GM19395 (cell line): ENCODE results near the gene ADAP1.

Experiments
- ATAC-seq: cut with Tn5 transposase; IDR thresholded peaks from one replicate; pipeline ENCODE4 v1.9.1; 2021; ENCODE audit warnings: mild to moderate bottlenecking, moderate library complexity; ENCODE audit not compliant: unreplicated experiment

The ADAP1 gene

DNA sequence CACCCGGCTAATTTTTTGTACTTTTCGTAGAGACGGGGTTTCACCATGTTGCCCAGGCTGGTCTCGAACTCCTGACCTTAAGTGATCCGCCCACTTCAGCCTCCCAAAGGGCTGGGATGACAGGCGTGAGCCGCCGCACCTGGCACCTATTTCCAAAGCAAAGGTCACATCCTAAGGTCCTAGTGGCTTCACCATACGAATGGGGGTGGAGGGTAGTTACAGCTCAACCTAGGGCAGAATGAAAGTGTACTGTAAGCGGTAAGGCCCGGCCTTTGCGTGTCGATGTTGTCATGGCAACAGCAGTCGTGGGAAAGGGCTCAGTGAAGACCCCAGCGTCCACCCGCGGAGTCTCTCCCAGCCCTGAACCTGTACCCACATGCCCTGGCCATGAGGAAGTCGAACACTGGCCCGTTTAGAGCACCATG, 22.4 kb upstream of the ADAP1 start:
- no peak for ATAC-seq

DNA sequence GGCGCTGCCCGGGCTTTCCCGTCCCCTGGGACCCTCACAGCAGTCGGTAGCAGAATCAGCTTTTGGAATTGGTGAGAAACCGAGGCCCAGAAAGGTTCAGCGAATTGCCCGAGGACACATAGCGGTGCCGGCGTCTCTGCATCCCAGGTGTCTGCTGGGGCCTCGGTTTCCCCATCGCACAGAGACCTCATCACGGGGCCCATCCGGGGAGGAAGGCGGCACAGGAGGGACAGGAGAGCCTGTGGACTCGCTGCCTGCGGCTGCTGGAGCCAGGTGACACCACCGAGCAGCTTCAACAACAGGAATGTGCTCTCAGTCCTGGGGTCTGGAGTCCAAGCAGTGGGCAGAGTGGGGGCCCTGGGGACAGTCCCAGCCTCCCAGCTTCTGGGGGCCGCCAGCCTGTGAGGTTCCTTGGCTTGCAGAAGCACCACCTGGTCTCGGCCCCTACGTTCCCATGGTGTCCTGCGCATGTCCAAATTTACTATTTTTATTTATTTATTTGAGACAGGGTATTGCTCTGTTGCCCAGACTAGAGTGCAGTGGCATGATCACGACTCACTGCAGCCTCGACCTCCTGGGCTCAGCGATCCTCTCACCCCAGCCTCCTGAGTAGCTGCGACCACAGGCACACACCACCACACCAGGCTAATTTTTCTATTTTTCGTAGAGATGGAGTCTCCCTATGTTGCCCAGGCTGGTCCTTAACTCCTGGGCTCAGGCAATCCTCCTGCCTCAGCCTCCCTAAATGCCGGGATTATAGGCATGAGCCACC, 21.4 kb upstream of the ADAP1 start:
- no peak for ATAC-seq

DNA sequence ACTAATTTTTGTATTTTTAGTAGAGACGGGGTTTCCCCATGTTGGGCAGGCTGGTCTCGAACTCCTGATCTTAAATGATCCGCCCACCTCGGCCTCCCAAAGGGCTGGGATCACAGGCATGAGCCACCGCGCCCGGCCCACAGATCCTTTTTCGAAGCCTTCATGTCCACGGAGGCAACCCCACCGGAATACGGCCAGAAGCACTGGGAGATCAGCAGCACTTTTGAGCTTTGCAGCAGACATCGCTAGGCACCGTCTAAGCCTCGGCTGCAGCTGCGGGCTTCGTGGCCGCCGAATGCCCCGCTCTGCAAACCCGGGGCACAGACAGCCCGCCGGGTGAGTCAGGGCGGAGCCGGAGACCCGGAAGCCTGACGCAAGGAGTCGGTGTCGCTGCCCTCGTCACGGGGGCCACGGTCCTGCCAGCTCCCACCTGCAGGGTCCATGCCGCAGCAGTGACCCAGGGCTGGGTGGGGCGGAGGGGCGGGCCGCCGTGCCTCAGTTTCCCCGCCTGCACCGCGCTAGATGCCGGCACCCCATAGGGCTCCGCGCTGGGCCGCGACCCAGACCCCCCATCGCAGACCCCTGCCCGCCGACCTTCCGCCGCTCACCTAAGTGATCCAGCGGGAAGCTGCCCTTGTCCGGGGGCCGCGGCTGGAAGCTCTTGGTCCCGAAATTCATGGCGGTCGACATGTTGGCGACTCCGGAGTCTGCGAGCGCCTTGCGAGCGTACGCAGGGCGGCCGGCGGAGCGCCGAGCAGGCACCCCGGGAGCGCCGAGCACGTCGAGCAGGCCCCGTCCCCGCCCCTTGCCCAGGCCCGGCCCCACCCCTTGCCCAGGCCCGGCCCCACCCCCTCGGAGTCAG, 20.6 kb upstream of the ADAP1 start, which contains the start of gene COX19:
Gene COX19, minus strand, starts transcription at position 730 of the 862 bp plus-strand sequence. Its CDS starts 40 bp downstream, at position 690.
- ATAC-seq = peak; percentile 83

DNA sequence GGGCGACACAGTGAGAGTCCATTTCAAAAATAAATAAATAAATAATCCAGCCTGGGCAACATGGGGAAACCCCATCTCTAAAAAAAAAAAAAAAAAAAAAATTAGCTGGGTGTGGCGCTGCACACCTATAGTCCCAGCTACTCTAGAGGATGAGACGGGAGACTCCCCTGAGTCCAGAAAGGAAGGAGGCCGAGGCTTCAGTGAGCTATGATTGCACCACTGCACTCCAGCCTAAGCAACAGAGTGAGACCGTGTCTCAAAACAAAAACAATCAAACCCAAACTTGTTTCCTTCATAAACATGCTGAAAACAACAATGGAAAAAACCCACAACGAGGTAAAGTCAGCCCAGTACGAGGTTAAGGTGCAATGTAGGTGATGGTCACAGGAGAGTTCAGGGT, 19.7 kb upstream of the ADAP1 start:
- no peak for ATAC-seq

DNA sequence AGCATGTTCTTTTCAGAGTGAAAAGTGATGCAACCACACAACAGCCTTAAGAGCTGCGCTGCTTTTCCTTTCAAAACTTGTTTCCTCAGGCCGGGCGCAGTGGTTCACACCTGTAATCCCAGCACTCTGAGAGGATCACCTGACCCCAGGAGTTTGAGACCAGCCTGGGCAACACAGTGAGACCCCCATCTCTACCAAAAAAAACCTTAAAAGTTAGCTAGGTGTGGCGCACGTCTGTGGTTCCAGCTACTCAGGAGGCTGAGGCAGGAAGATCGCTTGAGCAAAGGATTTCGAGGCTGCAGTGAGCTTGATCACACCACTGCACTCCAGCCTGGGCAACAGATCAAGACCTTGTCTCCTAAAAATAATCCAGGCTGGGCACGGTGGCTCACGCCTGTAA, 18.8 kb upstream of the ADAP1 start:
- no peak for ATAC-seq

DNA sequence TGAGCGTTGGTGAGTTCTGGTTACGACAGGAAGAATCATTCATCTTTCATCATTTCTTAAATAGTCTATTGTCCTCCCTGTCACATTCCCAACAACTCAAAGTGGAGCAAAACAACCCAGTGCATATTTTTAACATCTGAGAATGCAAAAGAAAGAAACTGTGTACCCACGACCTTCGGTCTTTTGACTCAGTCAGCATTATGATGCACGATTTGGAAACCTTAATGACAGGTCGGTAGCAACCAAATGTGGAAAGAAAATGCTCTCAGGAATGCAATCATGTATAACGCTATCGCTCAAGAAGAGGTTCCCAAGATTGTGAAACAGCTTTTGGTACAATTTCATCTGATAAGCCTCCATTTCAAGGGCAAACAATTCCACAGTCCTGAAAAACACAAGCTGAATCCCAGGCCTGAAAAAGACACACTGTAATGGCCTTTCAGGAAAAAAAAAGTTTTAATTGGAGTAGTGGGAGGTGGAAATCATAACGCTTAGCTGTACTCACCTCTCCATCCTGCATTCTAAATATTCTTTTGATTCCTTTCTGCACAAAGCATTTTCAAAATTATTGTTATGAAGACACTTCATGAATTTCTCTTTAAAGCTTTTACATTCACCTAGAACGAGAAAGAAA, 18.3 kb upstream of the ADAP1 start:
- no peak for ATAC-seq

DNA sequence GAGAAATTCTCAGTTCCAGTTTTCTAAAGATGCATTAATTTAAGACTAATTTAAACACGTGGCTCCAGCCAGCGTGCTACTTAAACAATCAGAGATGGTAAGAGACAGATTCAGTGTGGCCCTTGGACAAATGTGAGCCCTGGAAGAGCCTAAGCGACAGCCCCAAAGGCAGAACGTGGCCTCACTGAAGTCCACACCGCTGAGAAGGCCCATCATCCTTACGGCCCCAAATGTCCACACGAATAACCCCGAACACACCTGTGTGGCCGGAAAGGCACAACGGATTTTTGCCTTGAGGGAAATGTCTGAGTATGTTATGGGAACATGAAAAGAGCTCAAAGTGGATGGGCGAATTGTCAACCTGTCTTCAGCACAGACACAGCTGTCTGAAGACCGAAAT, 17.6 kb upstream of the ADAP1 start:
- ATAC-seq = no peak

DNA sequence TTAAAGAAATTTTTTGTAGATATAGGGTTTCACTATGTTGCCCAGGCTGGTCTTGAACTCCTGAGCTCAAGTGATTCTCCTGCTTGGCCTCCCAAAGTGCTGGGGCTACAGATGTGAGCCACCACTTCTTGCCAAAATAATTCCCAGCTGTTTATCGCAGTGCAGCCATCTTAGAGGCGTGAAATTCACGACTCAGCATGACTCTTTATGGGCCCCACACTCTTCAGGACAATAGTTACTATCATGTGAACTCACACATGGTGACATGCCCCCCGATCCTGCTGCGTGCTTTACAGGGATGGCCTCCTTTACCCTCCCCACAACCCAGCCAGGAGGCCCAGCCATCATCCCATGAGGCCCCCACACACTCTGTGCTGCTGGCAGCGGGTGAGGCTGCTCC, 16.3 kb upstream of the ADAP1 start:
- ATAC-seq = no peak

DNA sequence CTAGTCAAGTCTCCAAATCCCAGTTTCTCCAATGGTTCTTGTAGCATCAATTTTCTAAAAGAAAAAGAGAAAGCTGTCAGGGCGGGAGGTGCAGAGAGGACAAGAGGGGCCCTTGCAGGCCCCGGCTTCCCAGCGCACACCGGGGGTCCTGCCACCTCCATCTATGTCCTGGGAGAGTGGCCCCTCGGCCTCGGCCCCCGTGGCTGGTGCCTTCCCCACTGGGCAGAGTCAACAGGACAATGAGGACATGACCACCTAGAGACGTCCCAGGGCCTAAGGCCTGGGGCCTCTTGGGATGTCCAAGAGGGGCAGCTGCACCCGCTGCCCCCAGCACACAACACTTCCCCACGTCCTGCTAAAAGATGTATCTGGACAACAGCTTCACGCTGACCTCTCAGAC, 14.9 kb upstream of the ADAP1 start:
- no peak for ATAC-seq

DNA sequence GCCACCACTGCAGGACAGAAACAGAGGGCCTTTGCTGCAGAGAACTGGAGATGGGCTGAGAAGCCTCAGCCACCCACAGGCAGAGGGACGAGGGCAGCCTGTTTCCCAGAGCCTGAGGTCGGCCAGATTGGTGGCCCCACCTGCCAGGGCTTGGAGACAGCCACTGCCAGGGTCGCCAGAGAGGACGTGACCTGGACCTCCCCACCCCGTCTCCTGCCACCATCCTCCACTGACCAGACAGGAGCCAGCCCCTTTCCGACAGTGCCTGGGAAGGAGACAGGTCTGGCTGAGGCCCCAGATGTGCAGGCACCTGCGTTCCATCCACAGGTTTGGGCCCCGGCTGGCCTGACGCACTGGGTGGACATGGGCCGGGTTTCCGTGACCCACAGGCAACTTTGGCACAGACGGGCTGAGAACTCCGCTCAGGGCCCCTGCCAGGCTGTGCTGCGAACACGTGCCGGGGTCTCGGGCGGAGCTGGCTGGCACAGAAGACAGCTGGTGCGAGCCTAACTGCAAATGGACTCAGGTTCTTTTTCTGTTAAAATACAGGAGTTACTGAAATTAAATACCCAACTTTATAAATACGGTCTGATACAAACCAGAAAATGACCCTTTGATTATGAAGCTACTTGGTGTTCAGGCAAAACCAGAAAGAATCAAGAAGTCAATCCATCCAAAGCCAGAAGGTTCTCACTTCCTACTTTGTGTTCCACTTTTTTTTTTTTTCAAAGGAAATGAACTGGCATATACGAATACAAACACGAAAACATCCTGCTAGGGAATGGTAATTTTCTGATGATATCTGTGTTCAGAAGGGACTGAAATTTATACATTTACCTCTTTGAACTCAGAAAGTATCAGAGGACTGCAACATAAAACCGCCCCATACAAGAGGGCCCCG, 14.0 kb upstream of the ADAP1 start:
- ATAC-seq = no peak

DNA sequence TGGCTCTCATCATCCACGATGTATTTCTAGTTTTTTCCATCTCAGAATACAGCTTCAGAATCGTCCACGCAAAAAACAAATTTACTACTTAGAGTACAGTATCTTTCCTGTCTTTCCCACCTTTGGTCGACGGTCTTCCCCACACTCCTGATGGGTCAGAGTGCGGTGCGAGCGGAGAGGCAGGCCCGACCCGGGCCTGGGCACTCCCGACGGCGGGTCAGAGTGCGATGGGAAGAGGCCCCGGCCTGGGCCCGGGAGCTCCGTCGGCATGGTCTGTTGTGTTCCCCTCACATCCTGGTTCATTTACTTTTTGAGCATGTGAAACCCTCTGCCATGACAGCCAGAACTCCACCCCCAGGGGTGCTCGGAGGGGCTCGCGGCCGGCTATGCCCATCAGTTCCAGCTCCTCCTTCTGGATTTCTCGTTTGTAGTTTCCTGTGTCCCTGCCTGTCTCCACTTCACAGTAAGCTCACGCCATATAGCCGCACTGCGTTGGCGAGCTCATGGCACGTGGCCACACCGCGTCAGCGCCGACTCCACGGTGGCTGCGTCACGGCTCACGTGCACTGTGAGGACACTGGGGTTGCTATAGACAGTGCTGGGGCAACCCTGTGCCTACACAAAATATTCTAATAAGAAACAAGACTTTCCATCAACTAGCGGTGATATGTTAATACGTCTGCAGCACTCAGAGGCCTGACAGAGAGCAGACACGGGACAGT, 13.0 kb upstream of the ADAP1 start:
- no peak for ATAC-seq

DNA sequence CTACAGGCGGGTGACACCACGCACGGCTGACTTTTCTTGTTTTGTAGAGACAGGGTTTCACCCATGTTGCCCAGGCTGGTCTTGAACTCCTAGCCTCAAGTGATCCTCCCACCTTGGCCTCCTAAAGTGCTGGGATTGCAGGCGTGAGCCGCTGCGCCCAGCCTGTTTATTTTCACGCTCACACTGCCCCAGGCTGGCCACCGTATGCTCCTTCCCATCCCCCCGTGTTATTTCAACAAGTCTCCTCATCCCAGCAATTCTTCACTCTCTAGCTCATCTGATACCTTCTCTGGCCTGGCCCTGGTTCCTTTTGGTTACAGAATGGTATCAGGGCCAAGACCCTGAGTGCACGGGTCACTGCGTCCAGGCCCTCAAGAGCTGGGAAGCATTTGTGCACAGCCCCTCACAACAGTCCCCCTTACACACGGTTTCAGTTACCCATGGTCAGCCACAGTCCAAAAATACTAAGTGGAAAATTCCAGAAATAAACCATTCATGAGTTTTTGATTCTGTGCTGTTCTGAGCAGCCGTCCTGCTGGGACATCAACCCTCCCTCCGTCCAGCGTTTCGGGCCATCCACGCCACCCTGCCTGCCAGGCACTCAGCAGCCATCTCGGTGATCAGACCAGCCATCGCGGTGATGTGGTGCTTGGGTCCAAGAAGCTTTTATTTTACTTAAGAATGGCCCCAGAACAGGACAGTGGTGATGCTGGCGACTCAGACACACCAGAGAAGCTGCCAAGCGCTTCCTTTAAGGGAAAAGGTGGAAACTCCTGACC, 12.0 kb upstream of the ADAP1 start:
- ATAC-seq = no peak

DNA sequence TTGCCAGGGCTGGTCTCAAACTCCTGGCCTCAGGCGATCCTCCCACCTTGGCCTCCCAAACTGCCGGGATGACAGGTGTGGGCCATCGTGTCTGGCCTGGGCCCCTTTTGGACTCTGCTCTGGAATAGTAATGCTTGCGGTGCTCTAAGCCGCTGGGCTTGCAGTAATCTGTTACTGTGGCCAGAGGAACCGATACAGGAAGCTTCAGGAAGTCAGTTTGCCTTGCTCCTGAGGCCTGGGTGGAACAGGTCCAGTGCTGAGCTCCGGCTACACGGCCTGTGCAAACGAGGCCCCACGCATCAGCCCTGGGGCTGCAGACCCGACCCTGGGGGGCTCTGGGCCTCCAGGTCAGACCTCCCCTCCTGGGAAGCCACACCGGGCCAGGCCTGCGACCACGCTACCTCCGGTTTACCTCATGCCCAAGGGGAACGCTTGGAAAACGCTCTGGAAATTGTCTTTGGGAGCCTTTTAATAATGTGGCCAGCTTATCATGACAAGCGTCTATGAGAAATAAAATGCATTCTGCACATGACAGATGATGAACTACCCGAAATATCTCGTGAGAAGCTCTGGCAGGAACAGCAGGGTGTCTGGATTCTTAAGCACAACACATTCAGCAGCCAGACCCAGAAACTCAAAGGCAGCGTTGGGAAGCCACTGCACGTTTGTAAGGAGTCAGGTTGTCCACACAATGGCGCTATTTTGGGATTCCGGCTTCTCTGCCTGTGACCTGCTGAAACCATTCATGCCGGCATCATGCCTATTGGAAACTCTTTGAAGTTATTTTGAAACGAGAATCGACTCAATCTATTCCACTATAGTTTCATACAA, 10.1 kb upstream of the ADAP1 start:
- no peak for ATAC-seq

DNA sequence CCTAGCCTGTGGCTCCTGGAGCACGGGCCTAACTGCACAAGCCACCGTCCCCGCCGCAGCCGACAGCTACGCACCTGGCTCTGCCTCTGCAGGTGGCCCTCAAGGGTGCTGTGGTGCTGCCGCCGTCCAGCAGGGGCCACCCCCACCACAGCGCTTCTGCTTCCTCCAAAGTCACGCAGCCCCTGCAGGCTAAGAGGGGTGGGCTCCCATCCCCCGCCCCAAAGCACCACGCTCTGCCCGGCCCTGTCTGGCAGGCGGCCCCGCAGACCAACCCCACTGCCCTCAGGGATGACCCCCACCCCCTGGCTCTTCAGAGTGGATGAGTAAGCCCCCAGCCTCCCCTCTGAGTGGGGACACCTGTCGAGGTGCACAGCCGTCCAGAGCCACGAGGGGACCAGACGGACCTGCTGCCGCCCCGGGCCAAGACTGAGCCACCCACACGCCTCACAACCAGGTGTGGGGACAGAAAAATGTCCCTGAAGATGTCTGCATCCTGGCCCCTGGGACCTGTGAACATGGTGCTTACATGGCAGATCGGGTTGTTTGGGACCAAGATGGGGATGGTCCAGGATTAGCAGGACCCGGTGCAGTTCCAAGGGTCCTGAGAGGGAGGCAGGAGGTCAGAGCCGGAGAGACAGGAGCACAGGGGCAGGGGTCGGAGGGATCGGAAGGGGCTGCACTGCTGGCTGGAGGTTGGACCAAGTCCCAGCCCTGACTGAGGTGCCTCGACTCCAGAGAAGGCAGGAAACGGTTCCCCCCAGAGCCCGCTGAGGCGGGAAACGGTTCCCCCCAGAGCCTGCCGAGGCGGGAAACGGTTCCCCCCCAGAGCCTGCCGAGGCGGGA, 9.0 kb upstream of the ADAP1 start:
- ATAC-seq = no peak

DNA sequence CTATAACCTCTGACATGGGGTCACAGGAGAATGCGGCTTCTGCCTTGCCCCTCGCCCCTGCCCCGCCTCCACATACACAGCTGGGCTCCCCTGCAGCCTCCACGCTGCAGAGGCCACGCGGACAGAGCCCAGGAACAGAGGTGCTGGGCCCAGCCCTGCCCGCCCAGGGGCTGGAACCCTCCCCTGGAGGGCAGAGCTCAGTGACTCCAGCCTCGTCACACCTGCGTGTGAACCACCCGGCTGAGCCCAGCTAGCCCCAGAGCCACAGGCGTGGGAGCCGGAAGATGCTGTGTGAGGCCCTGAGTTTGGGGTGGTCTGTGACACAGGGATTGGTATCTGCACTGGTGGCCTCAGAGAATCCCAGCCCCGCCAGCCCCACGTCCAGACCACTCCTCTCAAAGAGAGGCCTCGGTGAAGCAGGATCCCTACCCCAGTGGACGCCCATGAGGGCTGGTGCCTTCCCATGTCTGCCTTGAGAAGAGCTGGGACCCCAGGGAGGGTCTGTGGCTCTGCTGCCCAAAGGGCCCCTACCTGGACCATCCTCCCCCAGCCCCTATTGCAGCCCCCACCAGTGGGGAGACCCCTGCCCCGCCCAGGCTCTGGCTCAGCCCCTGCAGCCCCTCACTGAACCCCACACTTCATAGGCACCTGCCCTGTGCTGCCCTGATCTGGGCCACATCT, 8.1 kb upstream of the ADAP1 start:
- no peak for ATAC-seq

DNA sequence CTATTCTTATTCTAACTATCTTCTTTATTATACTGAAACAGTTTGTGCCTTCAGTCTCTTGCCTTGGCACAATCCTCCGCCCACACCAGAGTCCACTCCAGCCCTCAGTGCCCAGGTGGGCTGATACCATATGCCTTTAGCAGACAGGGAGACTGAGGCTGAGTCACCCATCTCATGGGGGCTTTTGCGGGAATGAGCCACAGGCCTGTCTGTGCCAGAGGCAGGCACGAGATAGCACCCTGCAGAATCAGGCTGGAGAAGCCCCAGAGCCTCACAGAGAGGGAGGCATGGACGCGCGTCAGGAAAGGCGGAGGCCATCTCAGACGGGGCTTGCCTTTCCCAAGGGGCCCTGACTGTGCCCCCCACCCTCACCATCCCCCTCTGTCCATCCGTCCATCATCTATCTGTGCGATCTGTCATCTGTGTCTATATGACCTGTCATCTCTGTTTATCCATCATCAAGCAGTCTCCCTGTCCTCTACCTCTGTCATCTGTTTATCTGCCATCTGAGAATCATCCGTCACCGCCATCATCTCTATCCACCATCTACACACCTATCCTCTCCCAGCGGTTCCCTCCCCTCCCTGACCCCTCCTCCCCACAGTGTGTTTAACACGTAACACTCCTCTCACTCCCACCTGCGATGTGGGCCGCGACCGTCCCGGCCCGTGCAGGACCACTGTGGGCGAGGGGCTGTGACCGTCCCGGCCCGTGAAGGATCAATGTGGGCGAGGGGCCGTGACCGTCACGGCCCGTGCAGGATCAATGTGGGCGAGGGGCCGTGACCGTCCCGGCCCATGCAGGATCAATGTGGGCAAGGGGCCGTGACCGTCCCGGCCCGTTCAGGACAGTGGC, 7.3 kb upstream of the ADAP1 start:
- ATAC-seq = no peak
